ENCODE data around the gene PPP1R13L. TPM values are rescaled to one million over a fixed set of nuclear protein-coding genes. Genes with fewer than 3 reads are reported as not detected.

Gene PPP1R13L
- 0.31 TPM for total RNA-seq

GRCh38 chr19:45404557-45405434, at the start of gene PPP1R13L:
Gene PPP1R13L (minus strand): TSS chr19:45405069. CDS start chr19:45398318, 6,751 bp downstream.

GRCh38 chr19:45423589-45424190, 18.8 kb upstream of the PPP1R13L start, which contains the start of gene ERCC1:
Gene ERCC1 (minus strand): TSS chr19:45423917. CDS start chr19:45423374, 543 bp downstream.

GRCh38 chr19:45406226-45407090, 1.6 kb upstream of the PPP1R13L start, which contains the start of gene POLR1G:
Gene POLR1G (plus strand): TSS chr19:45406644. CDS start chr19:45406697, 53 bp downstream.

GRCh38 chr19:45370410-45371204, 34.3 kb downstream of the PPP1R13L start, which contains the start of gene ERCC2:
Gene ERCC2 (minus strand): TSS chr19:45370573. CDS start chr19:45370540, 33 bp downstream.

GRCh38 chr19:45340232-45340898, 64.5 kb downstream of the PPP1R13L start, which contains the start of gene KLC3:
Gene KLC3 (plus strand): TSS chr19:45340750. CDS start chr19:45345542, 4,792 bp downstream.

Small RNAs within 50 kb of the gene (small RNA-seq; reads per million reads assigned to genes)
- gene MIR6088 (ENCODE audit: low replicate concordance): not detected

Other genes with a start within 250 kb of the PPP1R13L start
- gene NKPD1, start 244.1 kb downstream of the PPP1R13L start, total RNA-seq: 0.63 TPM
- gene TRAPPC6A, start 226.8 kb downstream of the PPP1R13L start, total RNA-seq: 4.7 TPM
- gene BLOC1S3, start 226.3 kb downstream of the PPP1R13L start, total RNA-seq: 3.8 TPM
- not detected for gene EXOC3L2, start 159.7 kb downstream of the PPP1R13L start, total RNA-seq
- gene MARK4, start 153.8 kb downstream of the PPP1R13L start, total RNA-seq: 28.2 TPM
- gene CKM, start 82.2 kb downstream of the PPP1R13L start, total RNA-seq: not detected
- not detected for gene KLC3, start 64.3 kb downstream of the PPP1R13L start, total RNA-seq
- gene ERCC2, start 34.5 kb downstream of the PPP1R13L start, total RNA-seq: 24.1 TPM
- 3.8 TPM for gene POLR1G, start 1.6 kb upstream of the PPP1R13L start, total RNA-seq
- 64.8 TPM for gene ERCC1, start 18.8 kb upstream of the PPP1R13L start, total RNA-seq
- 1.3 TPM for gene FOSB, start 62.9 kb upstream of the PPP1R13L start, total RNA-seq
- gene RTN2, start 92.0 kb upstream of the PPP1R13L start, total RNA-seq: 68.5 TPM
- 0.94 TPM for gene PPM1N, start 93.4 kb upstream of the PPP1R13L start, total RNA-seq
- 7.8 TPM for gene VASP, start 102.4 kb upstream of the PPP1R13L start, total RNA-seq
- gene OPA3, start 179.7 kb upstream of the PPP1R13L start, total RNA-seq: 2.2 TPM
- gene GPR4, start 197.1 kb upstream of the PPP1R13L start, total RNA-seq: 0.31 TPM
- gene EML2, start 234.3 kb upstream of the PPP1R13L start, total RNA-seq: 55.1 TPM